ENCODE results near the gene TRH. TPM values are rescaled to one million over a fixed set of nuclear protein-coding genes. Genes with fewer than 3 reads are reported as not detected.

The TRH gene, protein sequence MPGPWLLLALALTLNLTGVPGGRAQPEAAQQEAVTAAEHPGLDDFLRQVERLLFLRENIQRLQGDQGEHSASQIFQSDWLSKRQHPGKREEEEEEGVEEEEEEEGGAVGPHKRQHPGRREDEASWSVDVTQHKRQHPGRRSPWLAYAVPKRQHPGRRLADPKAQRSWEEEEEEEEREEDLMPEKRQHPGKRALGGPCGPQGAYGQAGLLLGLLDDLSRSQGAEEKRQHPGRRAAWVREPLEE
- total RNA-seq (2012; rRNA removed): not detected in 2 replicates
- not detected in 2 replicates for polyA plus RNA-seq (2012; rRNA removed)
- 0.02 and 0.03 TPM in 2 replicates for polyA plus RNA-seq (2012; cell fraction: cytosol; rRNA removed)
- not detected in 2 replicates for polyA plus RNA-seq (2012; cell fraction: nucleus; rRNA removed; ENCODE audit: low replicate concordance)
- Bru-seq, nascent RNA: not detected
- BruChase-seq, experiment 1, labeled RNA remaining after a 6-hour chase: not detected
- BruChase-seq, experiment 2, labeled RNA remaining after a 2-hour chase: not detected
- long read RNA-seq: 0 reads

DNA sequence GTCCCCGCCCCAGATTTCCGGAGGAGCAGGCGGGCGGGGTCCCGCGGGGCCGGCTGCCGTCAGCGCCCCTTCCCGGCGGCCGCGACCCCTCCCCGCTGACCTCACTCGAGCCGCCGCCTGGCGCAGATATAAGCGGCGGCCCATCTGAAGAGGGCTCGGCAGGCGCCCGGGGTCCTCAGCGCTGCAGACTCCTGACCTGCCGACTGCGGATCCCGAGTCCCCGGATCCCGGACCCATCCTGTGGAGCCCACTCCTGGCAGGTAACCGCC is at the start of gene TRH:
TRH (plus strand) TSS at position 157 of the 269 bp plus-strand sequence. CDS start 1,097 bp downstream, outside the sequence.
- Histone ChIP-seq H2AFZ (replicated peaks; ENCODE audit: low read length, poor library complexity) (peak within 1 kb of the TSS; percentile 54), H3K9me1 (ENCODE audit: insufficient read depth, low read length) (no peaks in the 10 kb centered on the region), H3K14ac (replicated peaks; ENCODE audit: low read depth, low read length) (no peak within 1 kb of the TSS), H2BK15ac (ENCODE audit: low read depth, low read length) (no peak within 1 kb of the TSS), H3K36me3 (ENCODE audit: control insufficient read depth, insufficient read depth, low read length) (no peaks in the 10 kb centered on the region), H4K8ac (ENCODE audit: low read depth in 2 of 2, low read length in 2 of 2) (no peak within 1 kb of the TSS), H4K91ac (ENCODE audit: insufficient read depth, low read depth, low read length) (no peak within 1 kb of the TSS), H2AK9ac (replicated peaks; ENCODE audit: low read depth, low read length, poor library complexity) (peak within 1 kb of the TSS; percentile 57), H2BK20ac (ENCODE audit: low read depth, low read length) (no peak within 1 kb of the TSS), H3K4me2 (ENCODE audit: low read depth, low read length) (no peak within 1 kb of the TSS; the same call in 1 of the 2 replicates), H4K20me1 (ENCODE audit: insufficient read depth, low read length) (no peaks in the 10 kb centered on the region), H2BK120ac (ENCODE audit: low read depth, low read length) (no peak within 1 kb of the TSS), H3K23ac (ENCODE audit: low read depth, low read length) (no peak within 1 kb of the TSS), H3K27ac (ENCODE audit: insufficient read depth, low read length) (no peak within 1 kb of the TSS), H3K4me3 (ENCODE audit: insufficient read depth, low read depth, low read length) (no peak within 1 kb of the TSS), H3K4me1 (ENCODE audit: control insufficient read depth, insufficient read depth, low read length) (no peaks in the 10 kb centered on the region; the same call in 1 of the 2 replicates), H2AK5ac (ENCODE audit: low read depth, low read length) (no peak within 1 kb of the TSS), H3K79me1 (ENCODE audit: low read depth in 1 of 2, low read length in 2 of 2) (no peaks in the 10 kb centered on the region), H3K18ac (ENCODE audit: low read depth, low read length) (no peak within 1 kb of the TSS), H3K56ac (ENCODE audit: extremely low read depth, insufficient read depth, low read length) (no peak within 1 kb of the TSS), H2BK5ac (ENCODE audit: low read depth, low read length, poor library complexity, severe bottlenecking) (no peak within 1 kb of the TSS), H3K9me3 (ENCODE audit: control insufficient read depth, insufficient read depth, low read length) (no peaks in the 10 kb centered on the region; the same call in 1 of the 2 replicates), H3K4ac (ENCODE audit: low read depth, low read length) (no peak within 1 kb of the TSS), H3K9ac (ENCODE audit: low read depth, low read length) (no peak within 1 kb of the TSS), H4K5ac (ENCODE audit: low read depth, low read length) (no peak within 1 kb of the TSS), H3K27me3 (ENCODE audit: control insufficient read depth, insufficient read depth, low read length) (peaks cover 83% of the 10 kb centered on the region)
- WGBS, 2 experiments (ENCODE audit: extremely low coverage in 2 of 2, insufficient read length in 1 of 2): 3% methylated on average over 19 of the region's 30 CpGs; no CpG with 5 or more reads in 1 of the 2 experiments
- in situ Hi-C loops (cut with MboI; ENCODE audit: low sequenced_read_pairs) (no loop called here), dilution Hi-C loops (cut with HindIII; ENCODE audit: low sequenced_read_pairs, unreplicated experiment) (no loop called here), intact Hi-C loops (cut with micrococcal nuclease) (no loop called here)
- ChIA-PET POLR2A (ENCODE audit: unreplicated experiment) (no interaction called here), CTCF (no interaction called here)
- DNase-seq (no peak), ATAC-seq (ENCODE audit: low read depth) (no peak)
- TF ChIP-seq SMC3 (IDR thresholded peaks at IDR 0.05; ENCODE audit: low read depth, low read length) (no peak), CHD1 (IDR thresholded peaks at IDR 0.05; ENCODE audit: low read depth, low read length) (no peak), MXI1 (IDR thresholded peaks at IDR 0.05; ENCODE audit: borderline replicate concordance, low read depth, low read length) (no peak), NFE2L2 (IDR thresholded peaks at IDR 0.05; ENCODE audit: low read depth, low read length) (no peak), MAZ (IDR thresholded peaks at IDR 0.05; ENCODE audit: borderline replicate concordance, low read depth, low read length) (no peak), RFX5 (IDR thresholded peaks at IDR 0.05; ENCODE audit: low read depth, low read length) (no peak), RAD21 (IDR thresholded peaks at IDR 0.05; ENCODE audit: low read length) (no peak), CEBPB (IDR thresholded peaks at IDR 0.05; ENCODE audit: low read depth, low read length) (no peak)
- TF ChIP-seq, protein P1, sequence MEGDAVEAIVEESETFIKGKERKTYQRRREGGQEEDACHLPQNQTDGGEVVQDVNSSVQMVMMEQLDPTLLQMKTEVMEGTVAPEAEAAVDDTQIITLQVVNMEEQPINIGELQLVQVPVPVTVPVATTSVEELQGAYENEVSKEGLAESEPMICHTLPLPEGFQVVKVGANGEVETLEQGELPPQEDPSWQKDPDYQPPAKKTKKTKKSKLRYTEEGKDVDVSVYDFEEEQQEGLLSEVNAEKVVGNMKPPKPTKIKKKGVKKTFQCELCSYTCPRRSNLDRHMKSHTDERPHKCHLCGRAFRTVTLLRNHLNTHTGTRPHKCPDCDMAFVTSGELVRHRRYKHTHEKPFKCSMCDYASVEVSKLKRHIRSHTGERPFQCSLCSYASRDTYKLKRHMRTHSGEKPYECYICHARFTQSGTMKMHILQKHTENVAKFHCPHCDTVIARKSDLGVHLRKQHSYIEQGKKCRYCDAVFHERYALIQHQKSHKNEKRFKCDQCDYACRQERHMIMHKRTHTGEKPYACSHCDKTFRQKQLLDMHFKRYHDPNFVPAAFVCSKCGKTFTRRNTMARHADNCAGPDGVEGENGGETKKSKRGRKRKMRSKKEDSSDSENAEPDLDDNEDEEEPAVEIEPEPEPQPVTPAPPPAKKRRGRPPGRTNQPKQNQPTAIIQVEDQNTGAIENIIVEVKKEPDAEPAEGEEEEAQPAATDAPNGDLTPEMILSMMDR (conservative IDR thresholded peaks at IDR 0.05; ENCODE audit: low read depth, low read length): no peak
- TF ChIP-seq, protein P2, sequence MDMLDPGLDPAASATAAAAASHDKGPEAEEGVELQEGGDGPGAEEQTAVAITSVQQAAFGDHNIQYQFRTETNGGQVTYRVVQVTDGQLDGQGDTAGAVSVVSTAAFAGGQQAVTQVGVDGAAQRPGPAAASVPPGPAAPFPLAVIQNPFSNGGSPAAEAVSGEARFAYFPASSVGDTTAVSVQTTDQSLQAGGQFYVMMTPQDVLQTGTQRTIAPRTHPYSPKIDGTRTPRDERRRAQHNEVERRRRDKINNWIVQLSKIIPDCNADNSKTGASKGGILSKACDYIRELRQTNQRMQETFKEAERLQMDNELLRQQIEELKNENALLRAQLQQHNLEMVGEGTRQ (IDR thresholded peaks at IDR 0.05; ENCODE audit: low read depth, low read length): no peak
- no TSS peak for BruUV-seq (replicated peaks)
